CD8-positive, alpha-beta memory T cell (primary cell): Measurements from ENCODE around the gene CNOT6L. TPM values are rescaled to one million over a fixed set of nuclear protein-coding genes. Genes with fewer than 3 reads are reported as not detected.

Experiments
- CTCF ChIA-PET: fragments of 350-600 bp; sonication (Branson Sonifier 250); formaldehyde crosslinking; loops from one replicate; lab custom pipeline; 2021; ENCODE audit warnings: antibody characterized with exemption; lab: Charles Lee
- POLR2A ChIA-PET: fragments of 350-600 bp; sonication (Branson Sonifier 250); formaldehyde crosslinking; loops from one replicate; lab custom pipeline; 2021; ENCODE audit warnings: antibody characterized with exemption; lab: Charles Lee
- DNase-seq, 5 donors: peaks; one replicate each; pipeline versions ENCODE4 v3.0.0 to v3.0.0-alpha.2; 2020 to 2022; ENCODE audit warnings: mixed read lengths in 1 of 5
- H3K27ac ChIP-seq: one replicate; pipeline ENCODE4 v1.7.0; 2013; ENCODE audit warnings: low read depth, mild to moderate bottlenecking, low read length, moderate library complexity
- H3K27me3 ChIP-seq: 2 replicates; pipeline ENCODE4 v1.7.0; 2013; ENCODE audit warnings: low read length, mild to moderate bottlenecking; ENCODE audit not compliant: insufficient read depth, poor library complexity, severe bottlenecking
- H3K36me3 ChIP-seq: 2 replicates; pipeline ENCODE4 v1.7.0; 2013; ENCODE audit warnings: mild to moderate bottlenecking, low read length, moderate library complexity; ENCODE audit not compliant: insufficient read depth
- H3K4me1 ChIP-seq: 2 replicates; pipeline ENCODE4 v1.7.0; 2013; ENCODE audit warnings: mild to moderate bottlenecking, low read length, moderate library complexity; ENCODE audit not compliant: insufficient read depth
- H3K4me3 ChIP-seq: 2 replicates; pipeline ENCODE4 v1.7.0; 2013; ENCODE audit warnings: mild to moderate bottlenecking, low read length
- H3K9me3 ChIP-seq: 2 replicates; pipeline ENCODE4 v1.7.0; 2013; ENCODE audit warnings: mild to moderate bottlenecking, low read length
- H3K27ac Mint-ChIP-seq, 8 donors: one replicate each; pipeline ENCODE4 v1.8.0; 2020 to 2021; ENCODE audit warnings: mixed read lengths in 8 of 8, mild to moderate bottlenecking in 6 of 8, inconsistent platforms in 3 of 8, moderate library complexity in 3 of 8
- H3K27me3 Mint-ChIP-seq, 2 donors: one replicate each; pipeline ENCODE4 v1.8.0; 2020 to 2021; ENCODE audit warnings: mixed read lengths in 2 of 2, mild to moderate bottlenecking in 1 of 2, moderate library complexity in 1 of 2
- H3K36me3 Mint-ChIP-seq, 3 donors: one replicate each; pipeline ENCODE4 v1.8.0; 2020 to 2021; ENCODE audit warnings: mixed read lengths in 3 of 3, inconsistent platforms in 1 of 3, mild to moderate bottlenecking in 1 of 3
- H3K4me1 Mint-ChIP-seq, 3 donors: one replicate each; pipeline ENCODE4 v1.8.0; 2020 to 2021; ENCODE audit warnings: mixed read lengths in 3 of 3, inconsistent platforms in 1 of 3, mild to moderate bottlenecking in 1 of 3
- H3K4me3 Mint-ChIP-seq, 7 donors: one replicate each; pipeline ENCODE4 v1.8.0; 2020 to 2021; ENCODE audit warnings: mixed read lengths in 7 of 7, mild to moderate bottlenecking in 6 of 7, moderate library complexity in 4 of 7, inconsistent platforms in 2 of 7
- H3K9me3 Mint-ChIP-seq, 5 donors: one replicate each; pipeline ENCODE4 v1.8.0; 2020 to 2022; ENCODE audit warnings: mixed read lengths in 5 of 5, mild to moderate bottlenecking in 3 of 5, moderate library complexity in 2 of 5, inconsistent platforms in 1 of 5
- polyA plus RNA-seq: library from polyadenylated mRNA; unstranded; fragments of 300-500 nt; fragmentation: Illumina TruSeq; gene quantifications from one replicate; pipeline ENCODE4 v1.2.3, GENCODE V29; 2021
- total RNA-seq, 2 experiments: library from RNA; stranded (reverse); gene quantifications; one replicate each; pipeline ENCODE4 v1.2.3, GENCODE V29; 2021

CNOT6L gene
- total and polyA plus RNA-seq, 3 experiments from 2014 or later, result 45.2 to 100 (median 96.5) TPM

- no peak for DNase-seq
- no peaks in the 10 kb centered on the region for H3K36me3 Mint-ChIP-seq
- POLR2A ChIA-PET, result interaction anchor here (1.3 to 10.6 kb wide), 2 partner anchors 29 to 37 kb away, joined by 3 to 394 read pairs; partner anchors contain the start of gene CNOT6L
- H3K9me3 Mint-ChIP-seq, result no peaks in the 10 kb centered on the region
- Histone ChIP-seq H3K4me3 (no peak overlapping the region), H3K36me3 (no peaks in the 10 kb centered on the region), H3K27me3 (no peaks in the 10 kb centered on the region), H3K4me1 (peaks cover 71% of the 10 kb centered on the region), H3K9me3 (no peaks in the 10 kb centered on the region), H3K27ac (no peak overlapping the region)
- CTCF ChIA-PET, result interaction anchor here (1.1 to 3.6 kb wide), 5 partner anchors 10 to 38 kb away, joined by 3 to 25 read pairs (median 5); no protein-coding TSS in a partner anchor
- peak overlapping the region in 4 of 7 donors; percentile 6 to 75 (median 43) for H3K4me3 Mint-ChIP-seq
- peak overlapping the region; percentile 43 to 93 (median 85) for H3K27ac Mint-ChIP-seq
- H3K27me3 Mint-ChIP-seq, result peaks cover 0 to 4% of the 10 kb centered on the region in 2 donors
- peaks cover 68 to 90% (median 77%) of the 10 kb centered on the region in 3 donors for H3K4me1 Mint-ChIP-seq
These were observed 37.0 kb upstream of the CNOT6L start for GRCh38 chr4:77856152-77856551.

GRCh38 chr4:77854431-77855111 is 35.4 kb upstream of the CNOT6L start:
- POLR2A ChIA-PET, result interaction anchor here (1.9 to 10.6 kb wide), 3 partner anchors 8 to 36 kb away, joined by 52 to 394 read pairs (median 61); partner anchors contain the start of genes CNOT6L and MRPL1
- peak in 2 of 5 donors; percentile 73 to 74 for DNase-seq
- Histone ChIP-seq H3K27me3 (no peaks in the 10 kb centered on the region), H3K27ac (peak overlapping the region; percentile 83), H3K9me3 (no peaks in the 10 kb centered on the region), H3K4me3 (peak overlapping the region; percentile 51), H3K36me3 (no peaks in the 10 kb centered on the region), H3K4me1 (peaks cover 62% of the 10 kb centered on the region)
- CTCF ChIA-PET, result interaction anchor here (1.1 to 3.6 kb wide), 3 partner anchors 8 to 37 kb away, joined by 6 to 25 read pairs (median 10); partner anchors contain the start of gene MRPL1
- no peaks in the 10 kb centered on the region for H3K36me3 Mint-ChIP-seq
- H3K27me3 Mint-ChIP-seq, result no peaks in the 10 kb centered on the region
- H3K9me3 Mint-ChIP-seq, result no peaks in the 10 kb centered on the region
- H3K27ac Mint-ChIP-seq, result peak overlapping the region; percentile 91 to 100 (median 98)
- peaks cover 61 to 79% (median 69%) of the 10 kb centered on the region in 3 donors for H3K4me1 Mint-ChIP-seq
- peak overlapping the region; percentile 76 to 88 (median 83) for H3K4me3 Mint-ChIP-seq

- no peaks in the 10 kb centered on the region for H3K9me3 ChIP-seq
- Mint-ChIP-seq H3K4me3 (peak overlapping the region; percentile 37 to 88 (median 82)), H3K27ac (peak overlapping the region; percentile 91 to 100 (median 98)), H3K36me3 (no peaks in the 10 kb centered on the region), H3K4me1 (peaks cover 52 to 67% (median 61%) of the 10 kb centered on the region in 3 donors), H3K9me3 (no peaks in the 10 kb centered on the region), H3K27me3 (no peaks in the 10 kb centered on the region)
- peak; percentile 47 to 86 (median 79) for DNase-seq
- CTCF ChIA-PET, result interaction anchor here (0.8 to 4.0 kb wide), 7 partner anchors 9 to 52 kb away, joined by 3 to 25 read pairs (median 5); partner anchors contain the start of genes CNOT6L and MRPL1
- H3K4me1 ChIP-seq, result peaks cover 59% of the 10 kb centered on the region
- POLR2A ChIA-PET, result interaction anchor here (1.0 to 3.3 kb wide), 3 partner anchors 9 to 57 kb away, joined by 3 to 61 read pairs (median 52); partner anchors contain the start of genes CNOT6L and MRPL1
- H3K36me3 ChIP-seq, result no peaks in the 10 kb centered on the region
- no peaks in the 10 kb centered on the region for H3K27me3 ChIP-seq
- H3K27ac ChIP-seq, result peak overlapping the region; percentile 83
- H3K4me3 ChIP-seq, result peak overlapping the region; percentile 43
These were observed 33.8 kb upstream of the CNOT6L start for GRCh38 chr4:77852892-77853495.

GRCh38 chr4:77849278-77849965 is 30.3 kb upstream of the CNOT6L start:
- ChIA-PET CTCF (interaction anchor here (0.6 kb wide), 1 partner anchor 13 kb away, joined by 3 read pairs; no protein-coding TSS in a partner anchor), POLR2A (interaction anchor here (1.2 to 1.9 kb wide), 2 partner anchors 13 to 29 kb away, joined by 4 read pairs; partner anchors contain the start of gene MRPL1)
- Histone ChIP-seq H3K4me3 (no peak overlapping the region), H3K27ac (no peak overlapping the region), H3K4me1 (peaks cover 26% of the 10 kb centered on the region), H3K36me3 (no peaks in the 10 kb centered on the region), H3K9me3 (no peaks in the 10 kb centered on the region), H3K27me3 (no peaks in the 10 kb centered on the region)
- no peak for DNase-seq
- no peaks in the 10 kb centered on the region for H3K27me3 Mint-ChIP-seq
- peaks cover 30 to 40% (median 36%) of the 10 kb centered on the region in 3 donors for H3K4me1 Mint-ChIP-seq
- no peaks in the 10 kb centered on the region for H3K36me3 Mint-ChIP-seq
- H3K4me3 Mint-ChIP-seq, result no peak overlapping the region
- H3K27ac Mint-ChIP-seq, result no peak overlapping the region
- H3K9me3 Mint-ChIP-seq, result no peaks in the 10 kb centered on the region

- Histone ChIP-seq H3K36me3 (no peaks in the 10 kb centered on the region), H3K27me3 (no peaks in the 10 kb centered on the region), H3K4me3 (no peak overlapping the region), H3K9me3 (no peaks in the 10 kb centered on the region), H3K4me1 (peaks cover 18% of the 10 kb centered on the region), H3K27ac (no peak overlapping the region)
- ChIA-PET CTCF (no interaction called here), POLR2A (no interaction called here)
- Mint-ChIP-seq H3K4me1 (peaks cover 28 to 39% (median 34%) of the 10 kb centered on the region in 3 donors), H3K27me3 (no peaks in the 10 kb centered on the region), H3K36me3 (no peaks in the 10 kb centered on the region), H3K4me3 (no peak overlapping the region), H3K9me3 (no peaks in the 10 kb centered on the region), H3K27ac (no peak overlapping the region)
- no peak for DNase-seq
These were observed 29.3 kb upstream of the CNOT6L start for GRCh38 chr4:77848508-77848907.

- Histone ChIP-seq H3K9me3 (no peaks in the 10 kb centered on the region), H3K27ac (no peak overlapping the region), H3K27me3 (no peaks in the 10 kb centered on the region), H3K4me1 (no peaks in the 10 kb centered on the region), H3K36me3 (no peaks in the 10 kb centered on the region), H3K4me3 (no peak overlapping the region)
- DNase-seq, result no peak
- Mint-ChIP-seq H3K27ac (no peak overlapping the region), H3K27me3 (no peaks in the 10 kb centered on the region), H3K9me3 (no peaks in the 10 kb centered on the region), H3K36me3 (no peaks in the 10 kb centered on the region), H3K4me3 (peak overlapping the region in 1 of 7 donors; percentile 32), H3K4me1 (peaks cover 8 to 16% (median 11%) of the 10 kb centered on the region in 3 donors)
- ChIA-PET CTCF (interaction anchor here (1.0 kb wide), 1 partner anchor 10 kb away, joined by 3 read pairs; no protein-coding TSS in a partner anchor), POLR2A (no interaction called here)
These were observed 26.8 kb upstream of the CNOT6L start for GRCh38 chr4:77845929-77846328.

GRCh38 chr4:77845400-77845799 is 26.2 kb upstream of the CNOT6L start:
- Mint-ChIP-seq H3K4me3 (no peak overlapping the region), H3K4me1 (peaks cover 8 to 16% (median 11%) of the 10 kb centered on the region in 3 donors), H3K9me3 (no peaks in the 10 kb centered on the region), H3K36me3 (no peaks in the 10 kb centered on the region), H3K27me3 (no peaks in the 10 kb centered on the region), H3K27ac (no peak overlapping the region)
- Histone ChIP-seq H3K9me3 (no peaks in the 10 kb centered on the region), H3K36me3 (no peaks in the 10 kb centered on the region), H3K4me3 (no peak overlapping the region), H3K27me3 (no peaks in the 10 kb centered on the region), H3K4me1 (no peaks in the 10 kb centered on the region), H3K27ac (no peak overlapping the region)
- no peak for DNase-seq
- ChIA-PET CTCF (no interaction called here), POLR2A (no interaction called here)
